ENCODE measurements around the gene FANCD2OS. TPM values are rescaled to one million over a fixed set of nuclear protein-coding genes. Genes with fewer than 3 reads are reported as not detected.
"Not testable (repeated sequence)": the region's sequence is repeated elsewhere in the genome, so short reads cannot be mapped to it uniquely, and the experiment has no call there.

FANCD2OS gene
- total RNA-seq, 4 donors from 2014 or later: not detected

DNA sequence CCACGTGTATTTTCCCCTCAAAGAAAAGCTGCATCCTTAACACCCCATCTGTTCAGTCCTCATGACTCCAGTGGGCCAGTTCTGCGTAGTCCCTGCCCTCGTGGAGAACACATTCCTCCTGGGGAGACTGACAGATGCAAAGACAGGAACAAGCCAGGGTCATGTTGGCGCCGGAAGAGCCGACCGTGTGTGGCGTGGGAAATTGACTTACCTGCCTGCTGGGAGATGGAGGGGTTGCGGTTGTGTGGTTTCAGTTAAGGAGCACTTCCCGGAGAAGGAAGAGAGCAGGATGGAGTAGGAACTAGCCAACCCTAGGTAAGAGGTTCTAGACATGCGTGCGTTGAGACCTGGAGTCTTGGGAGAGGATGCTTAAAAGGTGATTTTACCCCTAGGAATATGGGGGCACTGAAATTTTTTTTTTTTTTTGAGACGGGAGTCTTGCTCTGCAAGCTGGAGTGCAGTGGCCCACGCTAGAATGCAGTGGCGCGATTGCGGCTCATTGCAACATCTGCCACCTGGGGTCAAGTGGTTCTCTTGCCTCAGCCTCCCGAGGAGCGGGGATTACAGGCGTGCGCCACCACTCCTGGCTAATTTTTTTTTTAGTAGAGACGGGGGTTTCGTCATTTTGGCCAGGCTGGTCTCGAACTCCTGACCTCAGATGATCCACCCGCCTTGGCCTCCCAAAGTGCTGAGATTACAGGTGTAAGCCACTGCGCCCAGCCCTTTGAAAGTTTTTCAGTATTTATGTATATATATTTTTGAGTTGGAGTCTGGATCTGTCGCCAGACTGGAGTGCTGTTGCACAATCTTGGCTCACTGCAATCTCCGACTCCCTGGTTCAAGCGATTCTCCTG is 34.9 kb upstream of the FANCD2OS start:
- Histone ChIP-seq H3K36me3 (peaks cover 0 to 10% of the 10 kb centered on the region in 2 donors), H3K27ac (peak overlapping the region; percentile 89 to 93 (median 92)), H3K9me3 (no peaks in the 10 kb centered on the region), H3K27me3 (no peaks in the 10 kb centered on the region), H3K4me1 (peaks cover 22 to 36% of the 10 kb centered on the region in 2 donors), H3K4me3 (peak overlapping the region; percentile 75 to 86 (median 81))
- in situ Hi-C loops (cut with MboI; ENCODE audit: low sequenced_read_pairs in 4 of 4) (no loop called here), intact Hi-C loops (cut with DNase I; ENCODE audit: low total_unique reads) (loop anchor here (2.0 to 10.0 kb wide), 2 partner anchors 22 to 208 kb away; partner anchors contain the start of genes CRELD1 and IRAK2)
- DNase-seq (peak in 1 of 2 donors; percentile 22), ATAC-seq (no peak)
- no peak for TF ChIP-seq POLR2A (IDR thresholded peaks at IDR 0.05)
- TF ChIP-seq, protein P1, sequence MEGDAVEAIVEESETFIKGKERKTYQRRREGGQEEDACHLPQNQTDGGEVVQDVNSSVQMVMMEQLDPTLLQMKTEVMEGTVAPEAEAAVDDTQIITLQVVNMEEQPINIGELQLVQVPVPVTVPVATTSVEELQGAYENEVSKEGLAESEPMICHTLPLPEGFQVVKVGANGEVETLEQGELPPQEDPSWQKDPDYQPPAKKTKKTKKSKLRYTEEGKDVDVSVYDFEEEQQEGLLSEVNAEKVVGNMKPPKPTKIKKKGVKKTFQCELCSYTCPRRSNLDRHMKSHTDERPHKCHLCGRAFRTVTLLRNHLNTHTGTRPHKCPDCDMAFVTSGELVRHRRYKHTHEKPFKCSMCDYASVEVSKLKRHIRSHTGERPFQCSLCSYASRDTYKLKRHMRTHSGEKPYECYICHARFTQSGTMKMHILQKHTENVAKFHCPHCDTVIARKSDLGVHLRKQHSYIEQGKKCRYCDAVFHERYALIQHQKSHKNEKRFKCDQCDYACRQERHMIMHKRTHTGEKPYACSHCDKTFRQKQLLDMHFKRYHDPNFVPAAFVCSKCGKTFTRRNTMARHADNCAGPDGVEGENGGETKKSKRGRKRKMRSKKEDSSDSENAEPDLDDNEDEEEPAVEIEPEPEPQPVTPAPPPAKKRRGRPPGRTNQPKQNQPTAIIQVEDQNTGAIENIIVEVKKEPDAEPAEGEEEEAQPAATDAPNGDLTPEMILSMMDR (IDR thresholded peaks at IDR 0.05 in 4 of 5, conservative IDR thresholded peaks at IDR 0.05 in 1 of 5): no peak

DNA sequence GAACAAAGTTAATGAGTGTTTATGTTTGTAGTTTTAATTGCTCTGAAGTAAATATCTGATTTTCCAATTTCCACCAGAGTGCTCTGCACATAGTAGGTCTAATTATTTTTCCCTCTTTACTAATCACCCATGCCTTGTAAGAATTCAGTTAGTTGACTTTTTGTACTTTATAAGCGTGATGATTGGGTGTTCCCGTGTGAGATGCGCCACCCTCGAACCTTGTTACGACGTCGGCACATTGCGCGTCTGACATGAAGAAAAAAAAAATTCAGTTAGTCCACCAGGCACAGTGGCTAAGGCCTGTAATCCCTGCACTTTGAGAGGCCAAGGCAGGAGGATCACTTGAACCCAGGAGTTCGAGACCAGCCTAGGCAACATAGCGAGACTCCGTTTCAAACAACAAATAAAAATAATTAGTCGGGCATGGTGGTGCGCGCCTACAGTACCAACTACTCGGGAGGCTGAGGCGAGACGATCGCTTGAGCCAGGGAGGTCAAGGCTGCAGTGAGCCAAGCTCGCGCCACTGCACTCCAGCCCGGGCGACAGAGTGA is 33.0 kb upstream of the FANCD2OS start:
- Histone ChIP-seq H3K27ac (peak overlapping the region; percentile 89 to 93 (median 92)), H3K27me3 (no peaks in the 10 kb centered on the region), H3K4me3 (peak overlapping the region; percentile 75 to 86 (median 81)), H3K4me1 (peaks cover 22 to 30% of the 10 kb centered on the region in 2 donors), H3K9me3 (no peaks in the 10 kb centered on the region), H3K36me3 (no peaks in the 10 kb centered on the region)
- ATAC-seq (no peak), DNase-seq (no peak)
- TF ChIP-seq POLR2A (IDR thresholded peaks at IDR 0.05): no peak
- TF ChIP-seq, protein P1 (IDR thresholded peaks at IDR 0.05 in 4 of 5, conservative IDR thresholded peaks at IDR 0.05 in 1 of 5): no peak
- intact Hi-C loops (cut with DNase I; ENCODE audit: low total_unique reads) (loop anchor here (1.0 to 10.0 kb wide), 2 partner anchors 26 to 206 kb away; partner anchors contain the start of genes BRK1 and CRELD1), in situ Hi-C loops (cut with MboI; ENCODE audit: low sequenced_read_pairs in 4 of 4) (no loop called here)

DNA sequence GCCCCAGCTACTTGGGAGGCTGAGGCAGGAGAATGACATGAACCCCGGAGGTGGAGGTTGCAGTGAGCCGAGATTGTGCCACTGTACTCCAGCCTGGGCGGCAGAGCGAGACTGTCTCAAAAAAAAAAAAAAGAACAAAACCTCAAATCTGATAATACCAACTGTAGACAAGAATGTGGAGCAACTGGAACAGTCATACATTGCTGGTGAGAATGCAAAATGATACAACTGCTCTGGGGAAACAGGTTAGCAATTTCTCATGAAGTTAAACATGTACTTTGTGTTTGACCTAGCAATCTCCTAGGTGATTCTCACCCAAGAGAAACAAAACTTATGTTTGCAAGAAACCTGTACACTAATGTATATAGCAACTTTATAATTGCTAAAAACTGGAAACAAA is 29.1 kb upstream of the FANCD2OS start:
- Histone ChIP-seq H3K9me3 (no peaks in the 10 kb centered on the region), H3K4me1 (no peaks in the 10 kb centered on the region), H3K4me3 (no peak overlapping the region), H3K27me3 (no peaks in the 10 kb centered on the region), H3K36me3 (no peaks in the 10 kb centered on the region), H3K27ac (no peak overlapping the region)
- no peak for TF ChIP-seq POLR2A (IDR thresholded peaks at IDR 0.05)
- TF ChIP-seq, protein P1 (IDR thresholded peaks at IDR 0.05 in 4 of 5, conservative IDR thresholded peaks at IDR 0.05 in 1 of 5): no peak
- in situ Hi-C loops (cut with MboI; ENCODE audit: low sequenced_read_pairs in 4 of 4): no loop called here
- ATAC-seq (no peak), DNase-seq (no peak)
- intact Hi-C loops (cut with DNase I; ENCODE audit: low total_unique reads): no loop called here

GRCh38 chr3:10136426-10137005 is 28.5 kb upstream of the FANCD2OS start:
- Histone ChIP-seq H3K27me3 (no peaks in the 10 kb centered on the region), H3K4me3 (no peak overlapping the region), H3K27ac (no peak overlapping the region), H3K9me3 (no peaks in the 10 kb centered on the region), H3K4me1 (no peaks in the 10 kb centered on the region), H3K36me3 (no peaks in the 10 kb centered on the region)
- intact Hi-C loops (cut with DNase I; ENCODE audit: low total_unique reads) (no loop called here), in situ Hi-C loops (cut with MboI; ENCODE audit: low sequenced_read_pairs in 4 of 4) (no loop called here)
- DNase-seq (no peak), ATAC-seq (no peak)
- no peak for TF ChIP-seq POLR2A (IDR thresholded peaks at IDR 0.05)
- TF ChIP-seq, protein P1 (IDR thresholded peaks at IDR 0.05 in 4 of 5, conservative IDR thresholded peaks at IDR 0.05 in 1 of 5): no peak

- in situ Hi-C loops (cut with MboI; ENCODE audit: low sequenced_read_pairs in 4 of 4); H3K4me3 ChIP-seq; DNase-seq; H3K27me3 ChIP-seq; ATAC-seq; H3K9me3 ChIP-seq; H3K4me1 ChIP-seq; intact Hi-C loops (cut with DNase I; ENCODE audit: low total_unique reads); H3K27ac ChIP-seq; H3K36me3 ChIP-seq: not testable (repeated sequence)
Observed at GRCh38 chr3:10135872-10136271, 27.8 kb upstream of the FANCD2OS start.
